ENCODE measurements around the gene GPR135. TPM values are rescaled to one million over a fixed set of nuclear protein-coding genes. Genes with fewer than 3 reads are reported as not detected.

Gene GPR135
- total and polyA plus RNA-seq, 10 of the 15 experiments (the other 5 are each of a cell fraction or from before 2014, with no cell fraction given) = 0.11 to 1.1 (median 0.86) TPM

DNA sequence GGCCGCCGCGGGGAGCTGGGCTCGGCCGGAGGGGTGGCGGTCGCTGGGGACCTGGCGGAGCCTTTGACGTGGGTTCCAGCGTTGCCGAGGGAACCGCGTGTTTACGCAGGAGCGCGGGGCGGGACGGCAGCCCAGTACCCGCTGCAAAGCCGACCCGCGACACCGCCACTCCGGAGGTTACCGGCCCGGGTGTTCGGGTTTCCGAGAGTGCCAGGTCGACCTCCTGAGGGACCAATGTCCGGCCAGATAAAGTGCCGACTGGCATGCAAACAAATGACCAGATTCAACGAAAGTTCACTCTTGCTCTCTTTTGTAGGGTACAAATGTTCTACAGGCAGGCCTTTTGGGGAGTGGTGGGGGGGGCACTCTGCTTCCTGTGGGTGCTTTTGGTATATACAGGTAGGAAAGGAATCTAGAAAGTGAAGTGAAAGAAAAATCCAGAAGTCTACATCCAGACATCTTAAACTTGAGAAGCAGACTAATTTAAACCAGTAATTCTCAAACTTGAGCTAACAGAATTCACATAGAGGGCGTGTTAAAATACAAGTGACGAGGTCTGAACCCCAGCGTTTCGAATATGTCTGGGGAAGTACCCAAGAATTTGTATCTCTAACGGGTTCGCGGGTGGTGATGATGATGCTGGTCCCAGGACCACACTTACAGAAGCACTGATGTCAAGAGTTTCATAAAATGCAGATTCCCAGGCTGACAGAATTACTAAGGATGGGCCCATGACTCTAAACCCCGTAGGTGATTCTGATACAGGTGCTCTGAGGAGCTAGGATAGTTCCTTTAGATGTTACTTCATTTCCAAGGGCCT lies at the start of gene GPR135 (continued):
- TF ChIP-seq, protein P1, sequence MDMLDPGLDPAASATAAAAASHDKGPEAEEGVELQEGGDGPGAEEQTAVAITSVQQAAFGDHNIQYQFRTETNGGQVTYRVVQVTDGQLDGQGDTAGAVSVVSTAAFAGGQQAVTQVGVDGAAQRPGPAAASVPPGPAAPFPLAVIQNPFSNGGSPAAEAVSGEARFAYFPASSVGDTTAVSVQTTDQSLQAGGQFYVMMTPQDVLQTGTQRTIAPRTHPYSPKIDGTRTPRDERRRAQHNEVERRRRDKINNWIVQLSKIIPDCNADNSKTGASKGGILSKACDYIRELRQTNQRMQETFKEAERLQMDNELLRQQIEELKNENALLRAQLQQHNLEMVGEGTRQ (IDR thresholded peaks at IDR 0.05; ENCODE audit: borderline replicate concordance, low read depth, low read length) = no peak
- TF ChIP-seq BHLHE40 (IDR thresholded peaks at IDR 0.05; ENCODE audit: borderline replicate concordance in 1 of 2, low read depth in 2 of 2, low read length in 1 of 2) (no peak), ETV6 (conservative IDR thresholded peaks at IDR 0.05 in 1 of 2, IDR thresholded peaks at IDR 0.05 in 1 of 2; ENCODE audit: borderline replicate concordance in 1 of 2, low read depth in 1 of 2) (no peak)

DNA sequence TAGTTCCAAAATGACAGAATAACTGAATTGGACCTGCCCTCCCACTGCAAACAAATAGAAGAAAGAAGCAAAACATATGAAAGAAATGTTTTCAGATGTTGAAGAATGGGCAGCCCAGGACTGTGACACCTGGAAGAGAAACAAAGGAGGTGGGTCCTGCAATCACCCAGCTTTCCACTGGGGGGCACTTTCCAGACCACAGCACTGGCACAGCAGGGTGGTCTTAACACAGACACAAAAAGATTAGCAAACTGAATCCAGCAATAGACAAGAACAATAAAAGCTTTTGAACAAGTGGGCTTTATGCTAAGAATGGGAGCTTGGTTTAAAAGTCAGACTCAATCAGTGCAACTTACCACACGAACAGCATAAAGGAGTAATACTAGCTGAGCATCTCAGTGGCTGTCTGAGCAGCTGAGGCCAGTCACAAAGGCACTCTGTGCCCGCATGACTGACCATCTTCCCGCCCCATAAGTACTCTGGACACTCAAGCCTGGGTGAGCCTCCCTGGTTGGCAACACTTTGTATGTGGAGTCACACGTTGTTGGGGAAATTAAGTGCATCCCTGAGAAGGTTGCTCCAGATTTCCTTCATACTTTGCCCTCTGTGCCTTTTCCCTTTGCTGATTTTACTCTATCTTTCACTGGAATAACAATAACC lies 46.9 kb upstream of the GPR135 start:
- no peaks in the 10 kb centered on the region for H4K20me1 ChIP-seq (ENCODE audit: control insufficient read depth, insufficient read depth)
- H3K9me3 ChIP-seq (replicated peaks; ENCODE audit: control insufficient read depth, insufficient read depth, low read length) = no peaks in the 10 kb centered on the region
- ChIA-PET CTCF (interaction anchor here (0.7 to 12.6 kb wide), 13 partner anchors 10 to 676 kb away, joined by 3 to 147 read pairs (median 3); partner anchors contain the start of genes CCDC175, JKAMP and L3HYPDH), POLR2A (interaction anchor here (0.6 kb wide), 1 partner anchor 449 kb away, joined by 3 read pairs; no protein-coding TSS in a partner anchor), RAD21 (ENCODE audit: unreplicated experiment) (interaction anchor here (0.7 to 1.7 kb wide), 8 partner anchors 13 to 672 kb away, joined by 3 to 5 read pairs (median 4); no protein-coding TSS in a partner anchor), SMC1A (ENCODE audit: uncharacterized antibody, unreplicated experiment) (interaction anchor here (1.1 to 1.7 kb wide), 3 partner anchors 9 to 48 kb away, joined by 3 to 5 read pairs (median 4); no protein-coding TSS in a partner anchor)
- H3K79me2 ChIP-seq (ENCODE audit: control insufficient read depth, insufficient read depth, low read length) = no peaks in the 10 kb centered on the region
- no TSS peak for BruUV-seq (replicated peaks)
- no peak overlapping the region for H2AFZ ChIP-seq (ENCODE audit: control insufficient read depth, low read depth, low read length)
- no peaks in the 10 kb centered on the region for H3K36me3 ChIP-seq (ENCODE audit: control insufficient read depth in 2 of 2, insufficient read depth in 2 of 2, low read length in 1 of 2)
- H3K27ac ChIP-seq (ENCODE audit: control insufficient read depth, insufficient read depth) = no peak overlapping the region
- H3K4me3 ChIP-seq = no peak overlapping the region
- no peak overlapping the region for H3K9ac ChIP-seq (ENCODE audit: control insufficient read depth, insufficient read depth, low read length)
- no peaks in the 10 kb centered on the region for H3K4me1 ChIP-seq (ENCODE audit: control insufficient read depth, insufficient read depth, low read length)
- H3K27me3 ChIP-seq (replicated peaks in 1 of 2; ENCODE audit: control insufficient read depth in 2 of 2, insufficient read depth in 2 of 2, low read length in 1 of 2) = no peaks in the 10 kb centered on the region
- FAIRE-seq = no peak
- TF ChIP-seq MYB (IDR thresholded peaks at IDR 0.05; ENCODE audit: borderline replicate concordance, low read depth, low read length) (no peak), RAD21 (IDR thresholded peaks at IDR 0.05; ENCODE audit: insufficient read depth, low read depth, low read length) (peak; percentile 32; the same call in 1 of the 2 replicates), SMC3 (IDR thresholded peaks at IDR 0.05; ENCODE audit: borderline replicate concordance, low read length) (peak; percentile 28; the same call in 1 of the 2 replicates), RUNX3 (IDR thresholded peaks at IDR 0.05; ENCODE audit: low read length) (peak; percentile 45; the same call in 1 of the 2 replicates)
- TF ChIP-seq, protein P2, sequence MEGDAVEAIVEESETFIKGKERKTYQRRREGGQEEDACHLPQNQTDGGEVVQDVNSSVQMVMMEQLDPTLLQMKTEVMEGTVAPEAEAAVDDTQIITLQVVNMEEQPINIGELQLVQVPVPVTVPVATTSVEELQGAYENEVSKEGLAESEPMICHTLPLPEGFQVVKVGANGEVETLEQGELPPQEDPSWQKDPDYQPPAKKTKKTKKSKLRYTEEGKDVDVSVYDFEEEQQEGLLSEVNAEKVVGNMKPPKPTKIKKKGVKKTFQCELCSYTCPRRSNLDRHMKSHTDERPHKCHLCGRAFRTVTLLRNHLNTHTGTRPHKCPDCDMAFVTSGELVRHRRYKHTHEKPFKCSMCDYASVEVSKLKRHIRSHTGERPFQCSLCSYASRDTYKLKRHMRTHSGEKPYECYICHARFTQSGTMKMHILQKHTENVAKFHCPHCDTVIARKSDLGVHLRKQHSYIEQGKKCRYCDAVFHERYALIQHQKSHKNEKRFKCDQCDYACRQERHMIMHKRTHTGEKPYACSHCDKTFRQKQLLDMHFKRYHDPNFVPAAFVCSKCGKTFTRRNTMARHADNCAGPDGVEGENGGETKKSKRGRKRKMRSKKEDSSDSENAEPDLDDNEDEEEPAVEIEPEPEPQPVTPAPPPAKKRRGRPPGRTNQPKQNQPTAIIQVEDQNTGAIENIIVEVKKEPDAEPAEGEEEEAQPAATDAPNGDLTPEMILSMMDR (IDR thresholded peaks at IDR 0.05 in 2 of 3, conservative IDR thresholded peaks at IDR 0.05 in 1 of 3; ENCODE audit: control insufficient read depth in 2 of 3, extremely low read depth in 1 of 3, insufficient read depth in 1 of 3, low read depth in 3 of 3, low read length in 3 of 3) = peak; percentile 40 to 60 (median 59)
- intact Hi-C loops (cut with micrococcal nuclease; ENCODE audit: unreplicated experiment) (no loop called here), in situ Hi-C loops (cut with MboI) (no loop called here)
- WGBS (ENCODE audit: insufficient coverage, insufficient replicate concordance, low lambda C conversion rate, missing lambda C conversion rate) = 12% methylated on average over 4 of the region's 4 CpGs
- peak; percentile 73 for ATAC-seq
- no peak for DNase-seq (ENCODE audit: low read depth, low spot score)
- no peak overlapping the region for H3K4me2 ChIP-seq (ENCODE audit: control insufficient read depth, insufficient read depth)

All from GM12878 (cell line).